HG02970 (cell line): ENCODE data around the gene SDCCAG8.

Source experiments
- ATAC-seq: cut with Tn5 transposase; IDR thresholded peaks from one replicate; pipeline ENCODE4 v1.9.1; 2021; ENCODE audit warnings: mild to moderate bottlenecking, moderate library complexity, moderate number of reproducible peaks; ENCODE audit not compliant: unreplicated experiment, low FRiP score

SDCCAG8 gene

GRCh38 chr1:243413431-243414151 lies 157.8 kb downstream of the SDCCAG8 start:
- no peak for ATAC-seq

DNA sequence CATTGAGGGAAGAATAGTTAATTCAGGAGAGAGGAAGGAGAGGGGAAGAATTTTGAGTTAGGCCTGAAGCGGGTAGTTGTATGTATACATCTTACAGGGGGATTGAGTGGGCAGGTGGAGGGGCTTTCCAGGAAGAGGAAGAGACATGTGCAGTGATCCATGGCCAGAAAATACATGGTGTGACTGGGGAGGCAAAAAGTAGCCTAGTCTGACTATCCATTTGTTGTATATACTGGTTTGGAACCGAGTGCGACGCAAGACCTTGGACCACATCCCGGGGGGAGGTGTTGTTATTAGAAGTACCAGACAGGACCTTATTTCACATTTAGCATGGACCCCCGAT lies 158.3 kb downstream of the SDCCAG8 start:
- no peak for ATAC-seq

- no peak for ATAC-seq
Observed at GRCh38 chr1:243415663-243416408, 160.0 kb downstream of the SDCCAG8 start.

DNA sequence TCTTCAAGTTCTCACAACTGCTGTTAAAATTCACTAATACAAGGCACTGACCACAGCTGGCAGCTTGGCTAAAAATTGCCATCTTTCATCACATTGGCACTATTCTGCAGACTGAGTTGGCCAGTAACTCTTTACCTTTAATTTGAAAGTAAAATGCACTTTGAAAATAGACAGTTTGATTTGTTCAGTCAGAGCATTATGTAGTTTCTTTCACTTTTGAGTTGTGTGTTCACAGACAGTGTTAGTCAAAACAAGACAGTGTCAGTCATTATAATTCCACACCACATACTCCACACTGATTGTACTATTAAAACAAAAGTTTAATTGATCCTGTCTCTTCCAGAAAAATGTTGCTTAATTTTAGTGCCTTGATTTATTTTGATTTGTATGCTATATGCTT lies 160.7 kb downstream of the SDCCAG8 start:
- ATAC-seq: no peak

GRCh38 chr1:243420016-243420945 lies 164.4 kb downstream of the SDCCAG8 start:
- ATAC-seq: no peak

GRCh38 chr1:243420946-243421685 lies 165.3 kb downstream of the SDCCAG8 start:
- ATAC-seq: no peak

DNA sequence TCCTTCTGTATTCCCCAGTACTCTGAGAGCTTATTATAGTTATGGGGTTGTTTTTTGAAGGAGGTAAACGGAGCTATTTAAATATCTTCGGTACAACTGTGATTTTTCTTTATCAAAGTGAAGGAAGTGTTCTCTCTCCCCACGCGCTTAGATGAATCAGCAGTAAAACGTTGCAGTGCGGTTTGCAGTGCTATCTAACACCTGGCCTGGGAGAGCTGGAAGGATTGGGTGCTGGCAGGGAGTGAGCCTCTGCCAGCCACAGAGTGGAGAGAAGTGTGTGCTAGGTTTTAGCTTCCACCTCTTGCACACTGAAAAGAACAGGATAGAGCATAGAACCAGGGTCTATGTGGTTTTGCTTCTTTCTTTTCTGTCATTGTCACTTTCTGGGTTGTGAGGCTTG lies 165.9 kb downstream of the SDCCAG8 start:
- no peak for ATAC-seq

GRCh38 chr1:243422362-243422761 lies 166.5 kb downstream of the SDCCAG8 start:
- ATAC-seq: no peak

DNA sequence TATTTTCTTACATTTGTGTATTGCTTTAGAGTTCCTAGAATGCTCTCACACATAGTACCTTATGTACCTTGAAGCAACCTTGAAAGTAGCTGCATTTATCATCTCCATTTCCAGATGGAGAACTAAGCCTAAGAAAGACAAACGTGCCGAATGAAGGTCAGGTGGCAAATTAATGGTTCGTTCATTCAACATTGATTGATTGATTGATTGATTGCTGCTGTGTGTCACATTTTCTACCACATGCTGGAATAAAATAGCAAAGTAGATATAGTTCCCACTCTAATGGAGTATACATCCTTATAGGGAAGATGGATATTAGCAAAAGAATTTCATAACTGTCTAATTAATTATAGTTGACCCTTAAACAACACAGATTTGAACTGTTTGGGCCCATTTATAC lies 172.2 kb downstream of the SDCCAG8 start:
- no peak for ATAC-seq

DNA sequence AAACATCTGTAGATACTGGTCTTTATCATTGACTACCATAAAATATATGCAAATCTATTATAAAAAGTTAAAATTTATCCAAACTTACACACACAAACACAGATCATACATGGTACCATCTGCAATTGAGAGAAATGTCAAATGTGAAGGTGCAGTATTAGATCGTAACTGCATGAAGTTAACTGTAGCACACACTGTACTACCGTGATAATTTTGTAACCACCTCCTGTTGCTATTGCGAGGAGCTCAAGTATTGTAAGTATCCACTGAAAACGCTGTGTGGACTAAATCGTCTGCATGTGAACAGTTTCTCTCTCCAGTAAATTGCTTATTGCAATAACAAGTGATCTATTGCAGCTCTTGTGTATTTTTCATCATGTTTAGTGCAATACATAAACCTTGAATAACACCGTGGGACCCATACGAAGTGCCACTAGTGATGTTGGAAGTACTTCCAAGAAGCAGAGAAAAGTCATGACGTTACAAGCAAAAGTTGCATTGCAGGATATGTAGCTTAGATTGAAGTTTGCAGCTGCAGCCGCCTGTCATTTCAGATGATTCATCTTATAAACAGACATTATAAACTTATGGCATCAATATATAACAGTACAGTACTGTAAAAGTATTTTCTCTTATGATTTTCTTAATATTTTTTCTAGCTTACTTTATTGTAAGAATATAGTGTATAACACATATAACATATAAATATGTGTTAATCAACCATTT lies 172.9 kb downstream of the SDCCAG8 start:
- no peak for ATAC-seq

DNA sequence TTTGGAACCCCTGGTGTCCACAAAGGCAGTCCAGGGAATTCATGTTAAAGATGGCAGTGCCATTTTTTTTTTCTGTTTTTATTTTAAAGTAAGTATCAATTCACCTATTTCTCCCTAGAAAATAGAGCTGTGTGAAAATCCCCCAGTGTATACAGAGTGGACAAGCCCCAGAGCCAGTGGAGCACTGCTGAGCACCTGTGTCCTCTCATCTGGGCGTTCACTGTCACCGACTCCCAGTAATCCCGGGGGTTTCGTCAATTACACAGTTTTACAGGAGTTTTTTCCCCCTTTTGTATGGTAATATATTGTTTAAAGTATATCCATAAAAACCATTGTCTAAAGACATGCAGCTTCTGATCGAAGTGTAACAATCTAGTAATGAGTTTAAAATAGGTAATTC lies 175.8 kb downstream of the SDCCAG8 start:
- no peak for ATAC-seq

DNA sequence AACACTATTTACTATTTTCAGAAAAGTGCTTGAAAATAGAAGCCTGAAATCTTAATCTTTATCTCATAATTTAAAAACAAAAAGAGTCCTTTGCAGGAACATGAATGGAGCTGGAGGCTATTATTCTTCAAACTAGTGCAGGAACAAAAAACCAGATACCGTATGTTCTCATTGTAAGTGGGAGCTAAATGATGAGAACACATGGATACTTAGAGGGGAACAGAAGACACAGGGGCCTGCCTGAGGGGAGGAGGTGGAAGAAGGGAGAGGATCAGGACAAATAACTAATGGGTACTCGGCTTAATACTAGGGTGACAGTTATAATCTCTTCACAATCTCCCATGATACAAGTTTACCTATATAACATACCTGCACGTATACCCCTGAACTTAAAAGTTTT lies 176.3 kb downstream of the SDCCAG8 start:
- ATAC-seq: no peak

DNA sequence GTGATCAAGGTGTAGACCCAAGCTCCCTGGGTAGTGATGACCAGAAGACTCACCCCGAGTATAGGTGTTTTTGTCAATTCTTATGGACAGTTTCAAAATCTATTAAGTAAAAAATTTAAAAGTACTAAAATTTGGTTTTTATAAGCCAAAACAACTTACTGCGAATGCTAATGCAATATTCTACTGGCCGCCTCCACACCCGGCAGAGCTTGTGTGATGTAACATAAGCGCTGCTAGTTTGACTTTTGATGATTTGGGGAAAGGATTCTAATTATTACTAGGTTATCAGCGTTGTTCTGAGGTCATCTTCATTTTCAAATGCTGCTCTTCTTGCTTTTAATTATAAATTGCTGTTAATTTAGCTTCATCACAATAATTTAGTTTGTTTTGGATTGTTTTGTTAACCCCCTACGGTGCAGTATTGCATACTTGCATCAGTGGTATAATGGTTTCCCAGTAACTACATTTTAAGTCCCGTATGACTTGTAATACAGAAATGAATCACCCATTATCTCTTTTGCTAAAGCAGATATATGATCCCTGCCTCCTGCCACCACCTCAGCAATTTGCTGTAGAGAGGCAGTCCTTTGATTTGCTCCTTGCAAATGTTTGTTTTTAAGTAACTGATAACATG lies 178.0 kb downstream of the SDCCAG8 start:
- no peak for ATAC-seq

DNA sequence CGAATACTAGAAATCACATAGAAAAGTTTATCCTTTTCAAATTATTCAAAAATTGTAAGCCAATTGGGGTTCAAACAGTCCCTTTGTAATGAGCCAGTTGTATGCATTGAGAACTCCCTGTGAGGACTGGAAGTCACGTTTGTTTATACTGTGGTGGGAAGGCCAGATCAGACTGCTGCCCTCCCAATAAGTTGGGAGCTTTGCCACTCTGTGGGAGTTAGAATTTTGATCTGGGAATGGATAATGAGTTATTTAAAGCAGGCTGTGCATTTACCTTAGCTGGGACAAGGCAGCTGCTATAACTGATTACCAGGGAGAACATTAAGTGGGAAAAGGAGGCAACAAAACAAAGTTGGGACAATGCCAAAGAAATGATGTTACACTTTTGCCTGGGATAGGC lies 178.8 kb downstream of the SDCCAG8 start:
- ATAC-seq: no peak

GRCh38 chr1:243435836-243436235 lies 180.0 kb downstream of the SDCCAG8 start:
- no peak for ATAC-seq

DNA sequence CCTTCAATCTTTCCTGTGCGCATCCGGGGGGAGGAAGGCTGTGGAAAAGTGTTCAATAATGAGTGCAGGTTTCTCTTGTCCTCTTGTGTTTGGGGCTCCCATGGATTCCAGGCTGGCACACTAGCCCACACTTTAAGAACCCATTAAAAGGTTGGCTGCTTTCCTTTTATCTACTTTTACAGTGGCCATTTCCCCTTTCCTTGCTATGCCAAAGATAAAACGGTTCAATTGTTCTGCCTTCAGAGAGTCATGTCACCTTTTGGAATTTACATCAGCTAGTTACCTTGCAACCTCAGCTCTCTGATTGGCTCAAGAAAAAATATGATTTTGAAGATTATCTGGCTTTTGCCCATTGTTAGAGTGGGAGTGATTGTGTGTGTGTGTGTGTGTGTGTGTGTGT lies 182.3 kb downstream of the SDCCAG8 start:
- no peak for ATAC-seq

- no peak for ATAC-seq
Observed at GRCh38 chr1:243438815-243439214, 183.0 kb downstream of the SDCCAG8 start.

DNA sequence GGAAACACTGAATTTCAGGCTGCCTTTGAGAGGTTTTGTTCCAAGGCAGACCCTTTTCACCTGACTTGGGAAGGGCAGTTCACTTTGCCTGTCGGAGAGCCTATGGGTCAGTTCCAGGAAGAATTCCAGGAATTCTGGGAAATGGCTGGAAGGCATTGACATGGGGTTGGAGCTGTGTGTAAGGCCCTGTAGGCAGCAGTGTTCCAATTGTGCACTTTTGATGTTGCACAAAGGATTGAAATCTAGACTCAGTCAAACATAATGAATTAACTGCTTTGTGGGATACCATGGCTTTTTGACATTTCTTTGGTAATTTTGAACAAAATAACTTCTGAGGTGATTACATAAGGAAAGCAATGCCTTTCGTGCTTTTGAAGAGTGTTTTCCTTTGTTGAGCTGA lies 184.6 kb downstream of the SDCCAG8 start:
- no peak for ATAC-seq

GRCh38 chr1:243441601-243442000 lies 185.8 kb downstream of the SDCCAG8 start:
- ATAC-seq: no peak
